Calu3 (cell line): Measurements from ENCODE around the gene CCN6. TPM values are rescaled to one million over a fixed set of nuclear protein-coding genes. Genes with fewer than 3 reads are reported as not detected.

Experiments
- BruUV-seq: library from RNA; stranded (reverse); fragments of 400-500 nt; replicated peaks from 2 replicates; lab custom pipeline; 2021; lab: Mats Ljungman, UMichigan
- CTCF ChIA-PET: fragments of 300-600 bp; sonication (Branson Sonifier 250); formaldehyde crosslinking; loops from one replicate; lab custom pipeline; 2022; ENCODE audit warnings: antibody characterized with exemption; lab: Charles Lee
- DNase-seq: peaks from one replicate; pipeline ENCODE4 v3.0.0; 2022
- H3K27ac Mint-ChIP-seq: one replicate; pipeline ENCODE4 v1.8.0; 2022; ENCODE audit warnings: mixed read lengths; ENCODE audit not compliant: unreplicated experiment
- H3K27me3 Mint-ChIP-seq: one replicate; pipeline ENCODE4 v1.8.0; 2022; ENCODE audit warnings: mixed read lengths; ENCODE audit not compliant: unreplicated experiment
- H3K36me3 Mint-ChIP-seq: one replicate; pipeline ENCODE4 v1.8.0; 2022; ENCODE audit warnings: mild to moderate bottlenecking, moderate library complexity, mixed read lengths; ENCODE audit not compliant: insufficient read depth, unreplicated experiment
- H3K4me1 Mint-ChIP-seq: one replicate; pipeline ENCODE4 v1.8.0; 2022; ENCODE audit warnings: mild to moderate bottlenecking, low read depth, mixed read lengths; ENCODE audit not compliant: unreplicated experiment
- H3K4me3 Mint-ChIP-seq: one replicate; pipeline ENCODE4 v1.8.0; 2022; ENCODE audit warnings: mild to moderate bottlenecking, low read depth, moderate library complexity, mixed read lengths; ENCODE audit not compliant: unreplicated experiment
- H3K9me3 Mint-ChIP-seq: one replicate; pipeline ENCODE4 v1.8.0; 2022; ENCODE audit warnings: low read depth, mixed read lengths; ENCODE audit not compliant: unreplicated experiment
- intact Hi-C: fragments of 100-400 bp; cut with micrococcal nuclease; formaldehyde crosslinking; loops from one replicate; pipeline ENCODE4 v1.10.0; 2022; ENCODE audit not compliant: unreplicated experiment
- total RNA-seq: library from RNA; stranded (reverse); gene quantifications from 2 replicates; pipeline ENCODE4 v1.2.3, GENCODE V29; 2022
- TF ChIP-seq, protein P1 (sequence below): fragments of 200-600 bp; IDR thresholded peaks from one replicate; pipeline ENCODE4 v1.8.0; 2022; ENCODE audit warnings: antibody characterized with exemption; ENCODE audit not compliant: unreplicated experiment

The CCN6 gene
- total RNA-seq, 1 experiment from 2014 or later: not detected

DNA sequence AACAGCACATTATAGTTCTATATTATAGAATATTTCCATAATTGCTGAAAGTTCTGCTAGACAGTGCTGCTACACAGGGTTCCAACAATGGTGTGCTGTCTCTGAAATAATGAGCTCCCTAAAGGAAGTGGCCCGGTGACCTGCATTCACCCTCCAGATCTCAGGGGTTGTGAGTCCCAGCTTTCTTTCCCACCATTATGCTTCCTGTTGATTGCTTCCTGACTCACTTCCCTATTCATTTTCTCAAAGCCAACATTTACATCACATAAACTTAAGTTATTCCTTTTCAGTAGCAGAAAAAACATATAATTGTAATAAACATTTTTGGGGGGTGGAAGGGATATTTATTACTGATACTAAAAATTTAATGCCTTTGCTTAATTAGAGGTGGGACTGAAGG is 12.9 kb upstream of the CCN6 start:
- Mint-ChIP-seq H3K27me3 (no peaks in the 10 kb centered on the region), H3K27ac (no peak overlapping the region), H3K4me1 (no peaks in the 10 kb centered on the region), H3K4me3 (no peak overlapping the region), H3K36me3 (peaks cover 11% of the 10 kb centered on the region), H3K9me3 (no peaks in the 10 kb centered on the region)
- TF ChIP-seq, protein P1, sequence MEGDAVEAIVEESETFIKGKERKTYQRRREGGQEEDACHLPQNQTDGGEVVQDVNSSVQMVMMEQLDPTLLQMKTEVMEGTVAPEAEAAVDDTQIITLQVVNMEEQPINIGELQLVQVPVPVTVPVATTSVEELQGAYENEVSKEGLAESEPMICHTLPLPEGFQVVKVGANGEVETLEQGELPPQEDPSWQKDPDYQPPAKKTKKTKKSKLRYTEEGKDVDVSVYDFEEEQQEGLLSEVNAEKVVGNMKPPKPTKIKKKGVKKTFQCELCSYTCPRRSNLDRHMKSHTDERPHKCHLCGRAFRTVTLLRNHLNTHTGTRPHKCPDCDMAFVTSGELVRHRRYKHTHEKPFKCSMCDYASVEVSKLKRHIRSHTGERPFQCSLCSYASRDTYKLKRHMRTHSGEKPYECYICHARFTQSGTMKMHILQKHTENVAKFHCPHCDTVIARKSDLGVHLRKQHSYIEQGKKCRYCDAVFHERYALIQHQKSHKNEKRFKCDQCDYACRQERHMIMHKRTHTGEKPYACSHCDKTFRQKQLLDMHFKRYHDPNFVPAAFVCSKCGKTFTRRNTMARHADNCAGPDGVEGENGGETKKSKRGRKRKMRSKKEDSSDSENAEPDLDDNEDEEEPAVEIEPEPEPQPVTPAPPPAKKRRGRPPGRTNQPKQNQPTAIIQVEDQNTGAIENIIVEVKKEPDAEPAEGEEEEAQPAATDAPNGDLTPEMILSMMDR: no peak
- CTCF ChIA-PET: interaction anchor here (2.2 kb wide), 1 partner anchor 24 kb away, joined by 4 read pairs; no protein-coding TSS in a partner anchor
- DNase-seq: no peak
- no TSS peak for BruUV-seq
- intact Hi-C loops: loop anchor here (5.0 to 10.0 kb wide), 4 partner anchors 456 to 1006 kb away; partner anchors contain the start of gene REV3L

DNA sequence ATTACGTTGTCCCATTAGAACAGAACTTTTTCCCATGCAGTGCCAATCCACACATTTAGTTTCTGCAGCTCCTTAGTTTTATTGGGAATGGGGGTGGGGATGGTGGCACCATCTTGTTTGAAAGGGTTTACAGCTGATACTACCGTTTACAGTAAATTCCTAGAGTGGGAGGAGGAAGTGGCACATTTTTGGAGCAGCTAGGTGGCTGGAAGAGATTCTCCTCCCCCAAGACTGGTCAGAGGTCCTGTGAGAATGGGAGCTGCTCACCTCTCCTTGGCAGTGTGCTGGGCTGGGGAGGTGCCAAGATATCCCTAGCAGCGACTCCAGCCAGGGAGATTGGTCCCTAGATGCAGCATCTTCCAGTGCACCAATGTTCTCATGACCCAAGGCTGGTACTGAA is 12.4 kb upstream of the CCN6 start:
- Mint-ChIP-seq H3K27ac (no peak overlapping the region), H3K4me1 (no peaks in the 10 kb centered on the region), H3K36me3 (peaks cover 11% of the 10 kb centered on the region), H3K4me3 (no peak overlapping the region), H3K27me3 (no peaks in the 10 kb centered on the region), H3K9me3 (no peaks in the 10 kb centered on the region)
- DNase-seq: no peak
- CTCF ChIA-PET: interaction anchor here (2.2 kb wide), 1 partner anchor 24 kb away, joined by 4 read pairs; no protein-coding TSS in a partner anchor
- no TSS peak for BruUV-seq
- TF ChIP-seq, protein P1: no peak
- intact Hi-C loops: loop anchor here (5.0 to 10.0 kb wide), 4 partner anchors 457 to 1007 kb away; partner anchors contain the start of gene REV3L

DNA sequence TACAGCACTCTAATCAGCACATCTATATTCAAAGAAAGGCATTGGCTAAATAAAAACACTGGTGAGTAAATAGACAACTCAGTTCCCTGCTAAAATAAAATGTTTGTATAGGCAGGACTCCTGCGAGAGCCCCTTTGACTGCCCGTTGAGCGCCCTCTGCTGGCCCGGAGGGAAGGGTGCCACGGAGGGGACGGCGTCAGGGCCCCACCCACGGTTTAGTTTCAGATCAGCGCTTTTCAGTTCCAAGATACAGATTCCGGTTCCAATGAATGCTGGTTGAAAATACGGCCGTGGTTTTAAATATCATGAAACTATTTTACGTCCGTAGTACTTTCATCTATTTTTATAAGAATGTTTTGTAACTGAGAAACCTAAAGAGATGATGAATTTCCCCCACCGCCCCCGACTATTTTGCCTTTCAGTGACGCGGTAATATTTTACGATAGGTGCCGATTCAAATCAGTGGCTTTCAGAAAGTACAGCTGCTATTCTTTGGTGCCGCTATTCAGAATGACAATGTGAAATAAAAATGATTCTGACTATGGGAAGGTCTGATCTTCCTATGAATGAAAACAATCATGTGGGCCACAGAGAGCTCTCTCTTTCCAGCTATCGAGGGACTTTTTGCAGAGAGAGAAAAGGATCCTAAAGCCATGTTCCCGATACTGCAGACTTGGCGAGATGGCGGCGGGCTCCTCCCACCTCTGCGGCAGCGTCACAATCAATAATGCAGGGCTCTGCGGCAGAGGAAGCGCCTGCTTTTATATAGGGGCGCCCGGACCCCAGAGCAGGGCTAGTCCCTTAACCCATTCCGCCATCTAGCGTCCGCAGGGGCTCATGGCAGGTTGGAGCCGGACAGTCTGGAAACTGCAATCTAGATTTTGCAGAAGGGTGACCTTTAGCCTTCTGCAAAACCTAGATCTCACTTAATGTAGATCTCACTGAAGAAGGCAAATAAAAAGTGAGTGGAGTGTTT is 10.6 kb upstream of the CCN6 start:
- H3K9me3 Mint-ChIP-seq: no peaks in the 10 kb centered on the region
- BruUV-seq: no TSS peak
- H3K27me3 Mint-ChIP-seq: no peaks in the 10 kb centered on the region
- H3K4me3 Mint-ChIP-seq: peak overlapping the region; percentile 83
- TF ChIP-seq, protein P1: peak; percentile 89
- no peaks in the 10 kb centered on the region for H3K4me1 Mint-ChIP-seq
- peaks cover 11% of the 10 kb centered on the region for H3K36me3 Mint-ChIP-seq
- H3K27ac Mint-ChIP-seq: peak overlapping the region; percentile 84
- CTCF ChIA-PET: interaction anchor here (0.6 to 2.2 kb wide), 11 partner anchors 31 to 784 kb away, joined by 3 to 13 read pairs (median 5); a partner anchor contains a TSS
- intact Hi-C loops: loop anchor here (1.0 to 10.0 kb wide), 6 partner anchors 47 to 1009 kb away; partner anchors contain the start of gene REV3L
- DNase-seq: peak; percentile 93

DNA sequence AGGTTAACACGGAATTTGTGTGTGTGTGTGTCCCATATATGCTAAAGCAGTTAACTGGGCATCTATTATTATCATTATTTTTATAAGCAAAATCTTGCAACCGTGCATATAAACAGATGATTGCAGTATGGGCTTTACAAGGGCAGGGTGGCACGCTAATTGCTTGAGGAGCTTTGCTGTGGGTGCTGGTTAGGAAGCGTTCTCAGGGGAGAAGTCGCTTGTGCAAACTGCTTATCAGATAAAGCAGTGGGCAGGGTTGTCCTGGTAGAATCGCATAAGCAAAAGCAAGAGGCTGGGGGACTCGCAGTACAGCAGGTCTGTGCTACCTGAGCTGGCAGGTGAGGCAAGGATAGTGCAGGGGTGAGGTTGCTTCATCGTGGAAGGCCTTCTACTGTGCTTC is 9.7 kb upstream of the CCN6 start:
- no peaks in the 10 kb centered on the region for H3K4me1 Mint-ChIP-seq
- intact Hi-C loops: loop anchor here (5.0 to 10.0 kb wide), 4 partner anchors 459 to 1009 kb away; partner anchors contain the start of gene REV3L
- TF ChIP-seq, protein P1: no peak
- H3K36me3 Mint-ChIP-seq: peaks cover 11% of the 10 kb centered on the region
- BruUV-seq: no TSS peak
- no peaks in the 10 kb centered on the region for H3K9me3 Mint-ChIP-seq
- DNase-seq: no peak
- no peak overlapping the region for H3K4me3 Mint-ChIP-seq
- no peaks in the 10 kb centered on the region for H3K27me3 Mint-ChIP-seq
- CTCF ChIA-PET: no interaction called here
- no peak overlapping the region for H3K27ac Mint-ChIP-seq
